Measurements from ENCODE around the gene FARP1.

GRCh38 chr13:98504029-98504351 is 361.1 kb downstream of the FARP1 start:
- TF ChIP-seq CTCF (IDR thresholded peaks at IDR 0.05) (no peak), POLR2A (IDR thresholded peaks at IDR 0.05) (no peak)
